ENCODE measurements around the gene PRKD3. TPM values are rescaled to one million over a fixed set of nuclear protein-coding genes. Genes with fewer than 3 reads are reported as not detected.
A peak's percentile ranks its signal among the peaks of the same experiment; 100 is the strongest.

Gene PRKD3
- polyA plus RNA-seq, 6 donors from 2014 or later: 47.1 to 65.5 (median 54.0) TPM

DNA sequence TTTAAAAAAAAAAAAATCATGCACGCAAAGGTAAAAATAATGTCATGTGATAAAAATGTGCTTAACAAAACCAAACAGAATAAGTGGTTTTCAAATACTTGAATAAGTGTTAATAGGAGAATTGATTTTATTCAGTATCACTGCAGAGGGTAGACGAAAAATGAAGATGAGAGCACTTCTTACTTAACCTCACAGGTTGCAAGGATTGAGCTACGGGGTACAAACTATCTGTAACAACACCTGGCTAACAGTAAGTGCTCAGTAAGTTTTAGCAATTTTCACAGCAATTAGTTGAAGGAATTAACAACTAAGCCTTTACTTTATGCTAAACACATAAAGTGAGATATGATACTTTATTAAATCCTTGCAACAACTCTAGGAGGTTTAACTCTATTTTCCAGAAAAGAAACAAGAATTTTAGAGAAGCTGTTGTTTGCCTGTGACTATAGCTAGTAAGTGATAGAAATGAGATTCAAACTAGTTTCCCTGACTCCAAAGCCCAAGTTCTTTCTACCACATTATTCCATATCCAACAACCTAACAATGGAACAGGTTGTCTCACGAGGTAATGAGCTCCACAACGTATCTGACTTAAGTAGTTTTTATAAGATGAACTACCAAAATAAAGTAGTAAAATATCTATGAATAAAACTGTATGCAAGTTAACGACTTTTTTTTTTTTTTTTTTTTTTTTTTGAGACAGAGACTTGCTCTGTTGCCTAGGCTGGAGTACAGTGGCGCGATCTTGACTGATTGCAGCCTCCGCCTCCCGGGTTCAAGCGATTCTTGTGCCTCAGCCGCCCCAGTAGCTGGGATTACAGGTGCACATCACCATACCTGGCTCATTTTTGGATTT is 4.7 kb downstream of the PRKD3 start:
- DNase-seq (no peak), ATAC-seq (ENCODE audit: low read depth in 2 of 2) (no peak)
- Mint-ChIP-seq H3K36me3 (peaks cover 0 to 6% of the 10 kb centered on the region in 2 donors), H3K4me3 (no peak overlapping the region), H3K27me3 (no peaks in the 10 kb centered on the region), H3K27ac (peak overlapping the region in 4 of 6 donors; percentile 10 to 63 (median 38)), H3K9me3 (no peaks in the 10 kb centered on the region), H3K4me1 (peaks cover 44 to 82% (median 60%) of the 10 kb centered on the region in 3 donors)

DNA sequence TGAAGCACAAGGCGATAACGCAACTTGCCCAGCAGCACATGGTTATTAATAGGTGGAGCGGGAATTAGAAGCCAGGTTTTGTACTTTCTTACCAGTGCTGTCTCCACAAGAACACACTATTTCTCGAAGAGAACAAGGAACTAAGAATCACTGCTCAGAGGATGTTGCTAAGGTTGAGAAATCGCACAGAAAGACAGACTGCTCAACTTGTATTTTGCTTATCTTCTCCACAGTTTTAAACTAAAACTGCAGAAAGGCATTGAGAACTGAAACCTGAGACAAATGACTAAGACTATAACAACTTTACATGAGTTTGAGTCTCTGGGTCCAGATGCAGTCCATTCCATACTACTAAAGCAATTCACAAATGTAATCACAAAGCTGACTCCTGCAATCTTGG is 6.2 kb downstream of the PRKD3 start:
- H3K9me3 Mint-ChIP-seq: no peaks in the 10 kb centered on the region
- no peaks in the 10 kb centered on the region for H3K36me3 Mint-ChIP-seq
- DNase-seq: no peak
- ATAC-seq (ENCODE audit: low read depth in 2 of 2): peak; percentile 57 to 65
- H3K4me3 Mint-ChIP-seq: peak overlapping the region in 4 of 8 donors; percentile 7 to 65 (median 40)
- peaks cover 52 to 86% (median 69%) of the 10 kb centered on the region in 3 donors for H3K4me1 Mint-ChIP-seq
- no peaks in the 10 kb centered on the region for H3K27me3 Mint-ChIP-seq
- H3K27ac Mint-ChIP-seq: peak overlapping the region in 4 of 6 donors; percentile 2 to 78 (median 49)

DNA sequence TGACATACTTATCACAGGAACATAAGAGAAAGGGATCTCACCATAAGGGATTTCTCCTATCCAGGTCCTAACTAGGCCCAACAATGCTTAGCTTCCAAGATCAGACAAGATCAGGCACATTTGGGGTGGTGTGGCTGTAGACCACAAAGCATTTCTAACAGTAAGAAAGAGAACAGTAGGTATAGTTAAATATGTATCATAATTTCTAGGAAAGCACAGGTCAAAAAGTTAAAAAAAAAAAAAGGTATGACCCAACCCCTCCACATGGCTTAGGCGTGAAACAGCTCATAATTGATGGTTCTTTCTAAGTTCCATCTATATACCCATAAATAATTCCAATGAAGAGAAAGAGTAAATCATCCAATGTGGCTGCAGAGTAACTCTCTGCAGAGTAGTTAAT is 6.9 kb downstream of the PRKD3 start:
- Mint-ChIP-seq H3K36me3 (no peaks in the 10 kb centered on the region), H3K4me3 (peak overlapping the region in 1 of 8 donors; percentile 37), H3K27ac (peak overlapping the region in 2 of 6 donors; percentile 2 to 66), H3K9me3 (no peaks in the 10 kb centered on the region), H3K4me1 (peaks cover 56 to 86% (median 72%) of the 10 kb centered on the region in 3 donors), H3K27me3 (no peaks in the 10 kb centered on the region)
- DNase-seq (no peak), ATAC-seq (ENCODE audit: low read depth in 2 of 2) (no peak)

DNA sequence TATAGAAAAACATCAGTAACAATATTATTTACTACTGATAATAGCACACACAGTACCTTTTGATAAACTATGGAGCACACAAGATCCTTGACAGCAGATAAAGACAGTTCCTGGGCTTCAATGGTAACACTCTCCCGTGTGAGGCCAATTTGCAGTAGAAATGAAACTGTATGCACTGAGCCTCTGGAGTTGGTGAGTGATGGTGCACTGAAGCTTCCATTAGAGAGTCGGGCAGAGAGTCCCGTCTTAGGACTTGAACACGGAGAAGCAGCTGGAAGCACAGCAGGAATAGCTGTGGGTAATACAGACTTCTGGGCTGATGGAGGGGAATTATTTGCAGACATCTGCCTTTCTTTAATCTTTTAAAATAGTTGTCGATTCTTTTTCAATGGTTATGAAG is 8.5 kb downstream of the PRKD3 start:
- H3K9me3 Mint-ChIP-seq: no peaks in the 10 kb centered on the region
- H3K27ac Mint-ChIP-seq: peak overlapping the region in 1 of 6 donors; percentile 1
- H3K36me3 Mint-ChIP-seq: no peaks in the 10 kb centered on the region
- H3K4me3 Mint-ChIP-seq: peak overlapping the region in 2 of 8 donors; percentile 1 to 16
- no peak for DNase-seq
- peaks cover 57 to 84% (median 73%) of the 10 kb centered on the region in 3 donors for H3K4me1 Mint-ChIP-seq
- no peaks in the 10 kb centered on the region for H3K27me3 Mint-ChIP-seq
- ATAC-seq (ENCODE audit: low read depth in 2 of 2): no peak

DNA sequence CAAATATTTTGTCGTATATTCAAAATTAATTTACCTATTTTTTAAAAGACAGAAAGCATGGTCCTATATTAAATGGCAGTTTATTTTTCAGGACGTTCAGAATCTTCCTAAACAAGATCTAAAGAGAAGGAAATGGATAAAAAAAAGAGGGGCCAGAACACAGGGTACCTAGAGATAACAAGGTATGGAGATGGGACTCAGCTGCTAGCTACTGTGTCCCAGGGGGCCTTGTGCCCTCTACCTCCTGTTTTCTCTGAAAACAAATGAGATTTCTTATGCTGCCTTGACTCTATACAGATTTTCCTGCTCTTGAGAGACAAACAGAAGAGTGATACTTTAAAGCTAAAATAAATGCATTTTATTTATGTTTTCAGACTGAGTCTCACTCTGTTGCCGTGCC is 9.3 kb downstream of the PRKD3 start:
- Mint-ChIP-seq H3K36me3 (no peaks in the 10 kb centered on the region), H3K9me3 (no peaks in the 10 kb centered on the region), H3K27me3 (no peaks in the 10 kb centered on the region), H3K4me1 (peaks cover 64 to 83% (median 80%) of the 10 kb centered on the region in 3 donors), H3K27ac (peak overlapping the region in 2 of 6 donors; percentile 1 to 42), H3K4me3 (peak overlapping the region in 3 of 8 donors; percentile 34 to 39 (median 39))
- ATAC-seq (ENCODE audit: low read depth in 2 of 2): no peak
- DNase-seq: no peak

DNA sequence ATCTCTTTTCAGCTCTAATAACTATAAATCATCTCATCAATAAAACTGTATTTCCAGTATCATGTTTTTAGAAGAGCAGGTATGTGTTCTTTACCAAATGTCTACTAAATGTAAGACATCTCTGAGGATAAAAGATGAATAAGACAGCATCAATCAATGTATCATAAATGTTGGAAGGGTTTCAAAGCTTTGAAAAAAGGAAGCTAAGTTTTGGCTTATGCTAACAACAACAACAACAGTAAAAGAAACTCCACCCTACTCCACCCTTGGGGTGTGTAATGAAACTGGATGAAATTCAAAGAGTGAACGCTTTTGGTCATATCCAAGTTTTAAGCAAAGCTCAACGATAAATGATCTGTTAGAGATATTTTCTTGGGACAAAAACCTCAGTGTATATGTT is 17.1 kb downstream of the PRKD3 start:
- peaks cover 0 to 2% (median 0%) of the 10 kb centered on the region in 7 donors for H3K9me3 Mint-ChIP-seq
- peaks cover 0 to 12% of the 10 kb centered on the region in 2 donors for H3K36me3 Mint-ChIP-seq
- no peaks in the 10 kb centered on the region for H3K27me3 Mint-ChIP-seq
- peak overlapping the region in 2 of 6 donors; percentile 11 to 35 for H3K27ac Mint-ChIP-seq
- DNase-seq: no peak
- no peak for ATAC-seq (ENCODE audit: low read depth in 2 of 2)
- no peak overlapping the region for H3K4me3 Mint-ChIP-seq
- peaks cover 37 to 70% (median 46%) of the 10 kb centered on the region in 3 donors for H3K4me1 Mint-ChIP-seq

DNA sequence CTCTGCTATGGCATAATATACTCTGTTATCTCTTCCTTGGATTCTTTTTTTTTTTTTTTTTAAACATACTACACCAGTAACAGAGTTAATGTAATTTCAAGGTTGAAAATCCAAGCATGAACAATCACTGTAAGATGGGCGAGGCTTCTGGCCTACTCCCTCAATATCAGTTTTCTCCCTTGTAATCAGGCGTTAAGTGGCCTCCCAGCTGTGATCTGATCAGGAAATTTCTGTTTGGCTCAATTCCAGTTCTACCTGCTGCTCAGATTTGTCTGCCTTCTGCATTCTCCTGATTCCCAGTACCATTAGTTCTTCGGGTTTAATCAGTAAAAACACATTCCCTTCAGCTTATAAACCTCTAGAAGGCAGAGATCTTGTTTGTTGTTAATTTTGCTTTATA is 18.6 kb downstream of the PRKD3 start:
- H3K27me3 Mint-ChIP-seq: no peaks in the 10 kb centered on the region
- peak overlapping the region in 4 of 6 donors; percentile 10 to 89 (median 67) for H3K27ac Mint-ChIP-seq
- H3K36me3 Mint-ChIP-seq: peaks cover 0 to 18% of the 10 kb centered on the region in 2 donors
- H3K4me1 Mint-ChIP-seq: peaks cover 40 to 70% (median 50%) of the 10 kb centered on the region in 3 donors
- DNase-seq (no peak), ATAC-seq (ENCODE audit: low read depth in 2 of 2) (no peak)
- no peak overlapping the region for H3K4me3 Mint-ChIP-seq
- peaks cover 0 to 2% (median 0%) of the 10 kb centered on the region in 7 donors for H3K9me3 Mint-ChIP-seq

DNA sequence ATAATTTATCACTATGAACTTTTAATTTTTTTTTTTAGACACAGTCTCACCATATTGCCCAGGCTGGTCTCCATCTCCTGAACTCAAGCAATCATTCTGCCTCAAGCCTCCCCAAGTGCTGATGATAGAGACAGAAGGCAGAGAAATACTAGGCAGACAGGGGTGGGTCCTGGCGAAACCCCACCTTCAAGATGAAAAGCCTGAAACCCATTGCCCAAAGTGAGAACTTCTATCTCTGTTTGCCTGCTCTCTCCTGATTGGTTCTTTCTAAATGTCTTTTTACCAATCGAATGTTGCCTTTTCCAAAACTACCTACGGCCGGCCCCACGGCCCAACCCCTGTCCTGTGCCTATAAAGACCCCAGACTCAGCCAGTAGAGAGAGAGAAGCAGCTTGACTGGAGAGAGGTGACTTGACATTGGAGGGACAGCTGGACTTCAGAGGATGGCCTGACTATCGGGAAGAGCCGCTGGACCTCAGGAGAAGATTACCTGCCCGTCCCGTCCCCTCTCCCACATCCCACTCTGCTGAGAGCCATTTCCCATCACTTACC is 21.9 kb downstream of the PRKD3 start:
- H3K4me3 Mint-ChIP-seq: peak overlapping the region in 2 of 8 donors; percentile 21 to 42
- H3K27me3 Mint-ChIP-seq: no peaks in the 10 kb centered on the region
- H3K27ac Mint-ChIP-seq: no peak overlapping the region
- DNase-seq (no peak), ATAC-seq (ENCODE audit: low read depth in 2 of 2) (no peak)
- peaks cover 0 to 26% of the 10 kb centered on the region in 2 donors for H3K36me3 Mint-ChIP-seq
- H3K9me3 Mint-ChIP-seq: peaks cover 0 to 2% (median 0%) of the 10 kb centered on the region in 7 donors
- H3K4me1 Mint-ChIP-seq: peaks cover 35 to 58% (median 49%) of the 10 kb centered on the region in 3 donors

DNA sequence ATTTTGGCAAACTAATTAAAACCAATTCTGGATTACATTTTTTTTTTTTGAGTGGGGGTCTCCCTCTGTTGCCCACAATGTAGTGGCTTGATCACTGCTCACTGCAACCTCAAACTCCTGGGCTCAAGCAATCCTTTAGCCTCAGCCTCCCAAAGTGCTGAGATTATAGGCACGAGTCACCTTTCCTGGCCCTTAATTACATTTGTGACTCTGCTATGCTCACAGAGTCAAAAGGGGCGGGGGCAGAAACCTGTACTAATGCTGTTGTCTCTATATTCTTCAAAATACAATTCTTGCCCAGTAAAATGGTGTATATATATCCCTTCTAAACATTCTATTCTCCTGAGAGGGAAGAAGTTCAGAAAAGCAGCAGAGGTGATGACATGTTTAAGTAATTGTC is 23.2 kb downstream of the PRKD3 start:
- Mint-ChIP-seq H3K36me3 (peaks cover 0 to 26% of the 10 kb centered on the region in 2 donors), H3K27ac (peak overlapping the region in 3 of 6 donors; percentile 4 to 43 (median 35)), H3K9me3 (peaks cover 0 to 2% (median 0%) of the 10 kb centered on the region in 7 donors), H3K4me1 (peaks cover 33 to 53% (median 47%) of the 10 kb centered on the region in 3 donors), H3K4me3 (no peak overlapping the region), H3K27me3 (no peaks in the 10 kb centered on the region)
- DNase-seq (no peak), ATAC-seq (ENCODE audit: low read depth in 2 of 2) (no peak)

DNA sequence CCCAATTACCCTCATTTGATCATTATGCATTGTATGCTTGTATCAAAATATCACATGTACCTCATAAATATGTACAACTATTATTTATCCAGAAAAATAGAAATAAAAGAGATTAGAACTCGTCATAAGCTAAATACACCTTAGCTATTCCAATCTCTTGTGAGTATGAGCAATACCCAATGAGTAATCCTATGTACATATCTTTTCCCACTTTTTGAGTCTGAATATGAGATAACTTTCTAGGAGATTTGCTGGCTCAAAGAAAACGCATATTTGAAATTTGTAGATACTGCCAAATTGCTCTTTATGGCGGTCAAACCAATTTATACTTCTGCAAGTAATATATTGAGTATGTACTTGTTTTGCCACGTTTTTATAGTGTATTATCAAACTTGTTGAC is 24.1 kb downstream of the PRKD3 start:
- no peak overlapping the region for H3K27ac Mint-ChIP-seq
- ATAC-seq (ENCODE audit: low read depth in 2 of 2) (no peak), DNase-seq (no peak)
- no peak overlapping the region for H3K4me3 Mint-ChIP-seq
- peaks cover 0 to 2% (median 0%) of the 10 kb centered on the region in 7 donors for H3K9me3 Mint-ChIP-seq
- no peaks in the 10 kb centered on the region for H3K27me3 Mint-ChIP-seq
- H3K36me3 Mint-ChIP-seq: peaks cover 0 to 26% of the 10 kb centered on the region in 2 donors
- peaks cover 32 to 53% (median 48%) of the 10 kb centered on the region in 3 donors for H3K4me1 Mint-ChIP-seq

DNA sequence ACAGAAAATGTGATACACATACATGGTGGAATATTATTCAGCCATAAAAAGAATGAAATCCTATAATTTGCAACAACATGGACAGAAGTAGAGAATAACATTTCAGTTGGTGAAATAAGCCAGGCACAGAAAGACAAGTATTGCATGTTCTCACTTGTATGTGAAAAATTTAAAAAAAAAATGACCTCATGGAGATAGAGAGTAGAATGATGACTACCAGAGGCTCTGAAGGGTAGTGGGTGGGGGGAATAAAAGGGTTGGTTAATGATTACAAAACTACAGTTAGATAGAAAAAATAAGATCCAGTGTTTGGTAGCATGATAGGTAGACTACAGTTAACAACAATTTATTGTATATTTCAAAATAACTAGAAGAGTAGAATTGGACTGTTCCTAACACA is 24.5 kb downstream of the PRKD3 start:
- Mint-ChIP-seq H3K4me3 (no peak overlapping the region), H3K4me1 (peaks cover 33 to 53% (median 52%) of the 10 kb centered on the region in 3 donors), H3K36me3 (peaks cover 0 to 26% of the 10 kb centered on the region in 2 donors), H3K27me3 (no peaks in the 10 kb centered on the region), H3K27ac (peak overlapping the region in 1 of 6 donors; percentile 22), H3K9me3 (peaks cover 0 to 2% (median 0%) of the 10 kb centered on the region in 7 donors)
- DNase-seq (no peak), ATAC-seq (ENCODE audit: low read depth in 2 of 2) (no peak)

DNA sequence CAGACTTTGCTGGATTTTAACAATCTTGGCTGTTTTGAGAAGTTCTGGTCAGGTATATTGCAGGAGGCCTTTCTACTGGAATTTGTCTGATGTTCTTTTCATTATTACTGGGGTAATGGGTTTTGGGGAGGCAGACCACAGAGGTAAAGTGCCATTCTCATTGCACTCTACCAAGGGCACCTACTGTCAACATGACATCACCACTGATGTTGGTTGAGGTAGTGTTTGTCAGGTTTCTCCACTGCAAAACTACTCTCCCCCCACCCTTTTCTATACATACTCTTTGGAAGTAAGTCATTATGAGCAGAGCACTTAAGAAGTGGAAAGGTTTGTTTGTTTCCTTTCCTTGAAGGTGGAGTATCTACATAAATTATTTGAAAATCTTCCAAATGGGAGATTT is 27.0 kb downstream of the PRKD3 start:
- no peak for DNase-seq
- Mint-ChIP-seq H3K9me3 (no peaks in the 10 kb centered on the region), H3K36me3 (peaks cover 0 to 14% of the 10 kb centered on the region in 2 donors), H3K27ac (peak overlapping the region in 2 of 6 donors; percentile 32 to 35), H3K4me1 (peaks cover 28 to 42% (median 41%) of the 10 kb centered on the region in 3 donors), H3K4me3 (no peak overlapping the region), H3K27me3 (no peaks in the 10 kb centered on the region)
- ATAC-seq (ENCODE audit: low read depth in 2 of 2): no peak

DNA sequence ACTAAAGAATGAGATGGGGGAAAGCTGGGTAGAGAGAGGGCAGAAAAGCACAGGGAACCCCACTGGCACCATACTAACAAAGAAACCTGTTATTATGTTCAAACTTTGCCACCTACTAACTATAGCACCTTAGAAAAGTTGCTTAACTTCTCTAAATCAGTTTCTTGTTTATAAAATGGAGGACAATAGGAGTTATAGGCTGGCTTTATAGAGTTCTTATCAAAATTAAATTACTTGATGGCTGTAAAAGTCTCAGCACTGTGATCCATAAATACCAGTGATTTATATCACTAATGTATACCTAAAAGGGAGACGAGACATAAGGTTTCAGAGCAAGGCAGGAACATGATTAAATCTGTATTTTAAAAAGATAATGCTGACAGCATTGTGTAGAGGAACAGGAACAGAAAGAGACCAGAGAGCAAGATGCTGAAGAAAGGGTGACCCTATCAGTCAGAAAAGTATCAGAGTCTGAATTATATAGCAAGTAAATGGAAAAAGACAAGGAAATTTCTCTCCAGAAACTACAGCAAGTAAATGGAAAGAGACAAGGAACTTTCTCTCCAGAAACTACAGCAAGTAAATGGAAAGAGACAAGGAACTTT is 29.1 kb downstream of the PRKD3 start:
- Mint-ChIP-seq H3K27ac (peak overlapping the region; percentile 13 to 83 (median 72)), H3K9me3 (no peaks in the 10 kb centered on the region), H3K27me3 (no peaks in the 10 kb centered on the region), H3K36me3 (peaks cover 10 to 16% of the 10 kb centered on the region in 2 donors), H3K4me1 (peaks cover 24 to 38% (median 31%) of the 10 kb centered on the region in 3 donors), H3K4me3 (peak overlapping the region in 1 of 8 donors; percentile 18)
- DNase-seq (no peak), ATAC-seq (ENCODE audit: low read depth in 2 of 2) (peak; percentile 52 to 60)
